Hepatocyte (in vitro differentiated cells): ENCODE data around the gene PGA4. TPM values are rescaled to one million over a fixed set of nuclear protein-coding genes. Genes with fewer than 3 reads are reported as not detected.

Experiments
- DNase-seq: peaks from one replicate; pipeline ENCODE4 v3.0.0-alpha.2; 2016; ENCODE audit warnings: low spot score
- H2AFZ ChIP-seq: fragments of 200-600 bp; sonication (generic); 2 replicates; pipeline ENCODE4 v1.6.0; 2016; ENCODE audit warnings: antibody characterized with exemption, mild to moderate bottlenecking
- H3K27ac ChIP-seq: fragments of 200-600 bp; sonication (generic); 2 replicates; pipeline ENCODE4 v1.5.1; 2016; ENCODE audit warnings: mild to moderate bottlenecking
- H3K27me3 ChIP-seq: fragments of 200-600 bp; sonication (generic); 2 replicates; pipeline ENCODE4 v1.6.1; 2016
- H3K36me3 ChIP-seq: fragments of 200-600 bp; sonication (generic); replicated peaks from 2 replicates; pipeline ENCODE4 v1.5.1; 2016; ENCODE audit warnings: low read depth; ENCODE audit not compliant: insufficient read depth
- H3K4me1 ChIP-seq: fragments of 200-600 bp; sonication (generic); 2 replicates; pipeline ENCODE4 v1.5.1; 2016; ENCODE audit warnings: mild to moderate bottlenecking, moderate library complexity; ENCODE audit not compliant: insufficient read depth
- H3K4me2 ChIP-seq: fragments of 200-600 bp; sonication (generic); 2 replicates; pipeline ENCODE4 v1.6.0; 2016
- H3K4me3 ChIP-seq: fragments of 200-600 bp; sonication (generic); 2 replicates; pipeline ENCODE4 v1.5.1; 2016; ENCODE audit warnings: mild to moderate bottlenecking
- H3K79me2 ChIP-seq: fragments of 200-600 bp; sonication (generic); 2 replicates; pipeline ENCODE4 v1.6.0; 2017; ENCODE audit warnings: mild to moderate bottlenecking
- H3K9me2 ChIP-seq: fragments of 200-600 bp; sonication (generic); replicated peaks from 2 replicates; pipeline ENCODE4 v1.6.0; 2017; ENCODE audit warnings: mild to moderate bottlenecking; ENCODE audit not compliant: insufficient read depth
- H3K9me3 ChIP-seq: fragments of 200-600 bp; sonication (generic); 2 replicates; pipeline ENCODE4 v1.5.1; 2016; ENCODE audit warnings: low read depth, mild to moderate bottlenecking
- H4K20me1 ChIP-seq: fragments of 200-600 bp; sonication (generic); 2 replicates; pipeline ENCODE4 v1.6.0; 2016; ENCODE audit warnings: mild to moderate bottlenecking; ENCODE audit not compliant: insufficient read depth, poor library complexity, severe bottlenecking
- EZH2 ChIP-seq: fragments of 200-600 bp; sonication (generic); IDR thresholded peaks from 2 replicates; pipeline ENCODE4 v1.6.1; 2016; ENCODE audit warnings: antibody characterized with exemption, mild to moderate bottlenecking, borderline replicate concordance
- EZH2phosphoT487 ChIP-seq: fragments of 200-600 bp; sonication (generic); IDR thresholded peaks from one replicate; pipeline ENCODE4 v1.6.1; 2018; ENCODE audit warnings: antibody characterized with exemption, mild to moderate bottlenecking, low read depth, moderate library complexity; ENCODE audit not compliant: unreplicated experiment, severe bottlenecking
- WGBS: methylation state at CpG from one replicate; pipeline ENCODE4 v1.1.6; 2016; ENCODE audit warnings: low lambda C conversion rate; ENCODE audit errors: missing lambda C conversion rate; 5-methylcytosine and 5-hydroxymethylcytosine counted together
- polyA plus RNA-seq: library from polyadenylated mRNA; unstranded; fragments of >200 nt; fragmentation: Nextera tagmentation; extraction: Ambion mirVana; gene quantifications from 2 replicates; pipeline ENCODE4 v1.2.1, GENCODE V29; 2016
- total RNA-seq: library from RNA; depleted of rRNA; stranded (reverse); fragments of >200 nt; gene quantifications from 2 replicates; pipeline ENCODE4 v1.2.3, GENCODE V29; 2014
- TF ChIP-seq, protein P1 (sequence below): fragments of 200-600 bp; sonication (generic); IDR thresholded peaks from 2 replicates; pipeline ENCODE4 v1.5.1; 2016; ENCODE audit warnings: antibody characterized with exemption, mild to moderate bottlenecking; ENCODE audit not compliant: poor library complexity

The PGA4 gene
- total and polyA plus RNA-seq, 2 experiments from 2014 or later, result 2.0 to 16.2 TPM

DNA sequence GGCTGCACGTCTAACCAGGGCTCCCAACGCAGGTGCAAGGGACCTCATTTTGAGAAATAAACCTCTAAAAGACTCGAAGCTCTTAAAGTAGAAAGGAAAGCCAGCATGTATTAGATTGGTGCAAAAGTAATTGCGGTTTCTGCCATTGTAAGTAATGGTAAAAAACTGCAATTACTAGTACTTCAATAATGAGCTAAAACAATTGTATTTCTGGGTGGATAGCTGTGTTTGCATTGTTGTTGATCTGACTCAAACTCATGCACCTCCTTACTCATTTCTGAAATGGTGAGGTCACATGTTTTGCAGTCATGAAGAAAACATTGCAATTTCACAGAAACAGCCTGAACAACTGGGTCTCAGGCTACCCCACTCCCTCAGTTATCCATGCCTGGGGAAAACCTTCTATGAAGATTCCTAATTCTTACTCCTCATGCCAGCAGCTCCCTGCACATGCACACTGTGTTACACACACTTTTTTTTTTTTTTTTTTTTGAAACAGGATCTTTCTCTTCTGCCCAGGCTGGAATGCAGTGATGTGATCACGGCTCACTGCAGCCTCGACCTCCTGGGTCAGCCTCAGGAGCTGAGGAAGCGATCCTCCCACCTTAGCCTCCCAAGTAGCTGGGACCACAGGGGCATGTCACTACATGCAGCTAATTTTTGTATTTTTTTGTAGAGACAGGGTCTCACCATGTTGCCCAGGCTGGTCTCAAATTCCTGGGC lies 48.4 kb downstream of the PGA4 start:
- WGBS, result 98% methylated on average over 7 of the region's 7 CpGs

DNA sequence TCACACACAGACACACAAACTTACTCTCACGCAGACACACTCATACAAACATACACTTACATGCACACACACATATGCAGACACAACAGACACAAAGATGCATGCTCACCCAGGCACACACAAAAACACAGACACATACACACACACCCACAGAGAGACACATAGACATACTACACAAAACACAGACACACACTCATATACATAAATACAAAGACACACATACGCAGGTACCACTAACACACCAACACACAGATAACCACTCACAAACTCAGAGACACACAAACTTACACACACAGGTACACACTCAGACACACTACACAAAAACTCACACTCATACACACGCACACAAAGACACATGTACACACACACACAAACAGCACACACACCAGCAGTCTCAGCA lies 50.6 kb downstream of the PGA4 start:
- Histone ChIP-seq H3K4me2 (no peak overlapping the region), H3K27ac (no peak overlapping the region), H3K79me2 (no peaks in the 10 kb centered on the region), H3K4me1 (no peaks in the 10 kb centered on the region), H3K27me3 (no peaks in the 10 kb centered on the region), H3K9me2 (no peaks in the 10 kb centered on the region), H2AFZ (no peak overlapping the region), H3K4me3 (no peak overlapping the region), H3K36me3 (no peaks in the 10 kb centered on the region), H3K9me3 (no peaks in the 10 kb centered on the region), H4K20me1 (no peaks in the 10 kb centered on the region)
- no peak for DNase-seq
- TF ChIP-seq, protein P1, sequence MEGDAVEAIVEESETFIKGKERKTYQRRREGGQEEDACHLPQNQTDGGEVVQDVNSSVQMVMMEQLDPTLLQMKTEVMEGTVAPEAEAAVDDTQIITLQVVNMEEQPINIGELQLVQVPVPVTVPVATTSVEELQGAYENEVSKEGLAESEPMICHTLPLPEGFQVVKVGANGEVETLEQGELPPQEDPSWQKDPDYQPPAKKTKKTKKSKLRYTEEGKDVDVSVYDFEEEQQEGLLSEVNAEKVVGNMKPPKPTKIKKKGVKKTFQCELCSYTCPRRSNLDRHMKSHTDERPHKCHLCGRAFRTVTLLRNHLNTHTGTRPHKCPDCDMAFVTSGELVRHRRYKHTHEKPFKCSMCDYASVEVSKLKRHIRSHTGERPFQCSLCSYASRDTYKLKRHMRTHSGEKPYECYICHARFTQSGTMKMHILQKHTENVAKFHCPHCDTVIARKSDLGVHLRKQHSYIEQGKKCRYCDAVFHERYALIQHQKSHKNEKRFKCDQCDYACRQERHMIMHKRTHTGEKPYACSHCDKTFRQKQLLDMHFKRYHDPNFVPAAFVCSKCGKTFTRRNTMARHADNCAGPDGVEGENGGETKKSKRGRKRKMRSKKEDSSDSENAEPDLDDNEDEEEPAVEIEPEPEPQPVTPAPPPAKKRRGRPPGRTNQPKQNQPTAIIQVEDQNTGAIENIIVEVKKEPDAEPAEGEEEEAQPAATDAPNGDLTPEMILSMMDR, result no peak
- TF ChIP-seq EZH2phosphoT487 (no peak), EZH2 (no peak)
- 97% methylated on average over 3 of the region's 3 CpGs for WGBS

More for the DNA sequence above, 48.4 kb downstream of the PGA4 start:
- H3K9me3 ChIP-seq, result no peaks in the 10 kb centered on the region
- no peaks in the 10 kb centered on the region for H3K4me1 ChIP-seq
- H4K20me1 ChIP-seq, result no peaks in the 10 kb centered on the region
- TF ChIP-seq EZH2, result no peak
- no peak for TF ChIP-seq EZH2phosphoT487
- TF ChIP-seq, protein P1, result no peak
- no peaks in the 10 kb centered on the region for H3K9me2 ChIP-seq
- H3K79me2 ChIP-seq, result no peaks in the 10 kb centered on the region
- no peak overlapping the region for H3K4me2 ChIP-seq
- H3K4me3 ChIP-seq, result no peak overlapping the region
- no peak for DNase-seq
- H3K27ac ChIP-seq, result no peak overlapping the region
- H3K36me3 ChIP-seq, result no peaks in the 10 kb centered on the region
- no peaks in the 10 kb centered on the region for H3K27me3 ChIP-seq
- no peak overlapping the region for H2AFZ ChIP-seq

DNA sequence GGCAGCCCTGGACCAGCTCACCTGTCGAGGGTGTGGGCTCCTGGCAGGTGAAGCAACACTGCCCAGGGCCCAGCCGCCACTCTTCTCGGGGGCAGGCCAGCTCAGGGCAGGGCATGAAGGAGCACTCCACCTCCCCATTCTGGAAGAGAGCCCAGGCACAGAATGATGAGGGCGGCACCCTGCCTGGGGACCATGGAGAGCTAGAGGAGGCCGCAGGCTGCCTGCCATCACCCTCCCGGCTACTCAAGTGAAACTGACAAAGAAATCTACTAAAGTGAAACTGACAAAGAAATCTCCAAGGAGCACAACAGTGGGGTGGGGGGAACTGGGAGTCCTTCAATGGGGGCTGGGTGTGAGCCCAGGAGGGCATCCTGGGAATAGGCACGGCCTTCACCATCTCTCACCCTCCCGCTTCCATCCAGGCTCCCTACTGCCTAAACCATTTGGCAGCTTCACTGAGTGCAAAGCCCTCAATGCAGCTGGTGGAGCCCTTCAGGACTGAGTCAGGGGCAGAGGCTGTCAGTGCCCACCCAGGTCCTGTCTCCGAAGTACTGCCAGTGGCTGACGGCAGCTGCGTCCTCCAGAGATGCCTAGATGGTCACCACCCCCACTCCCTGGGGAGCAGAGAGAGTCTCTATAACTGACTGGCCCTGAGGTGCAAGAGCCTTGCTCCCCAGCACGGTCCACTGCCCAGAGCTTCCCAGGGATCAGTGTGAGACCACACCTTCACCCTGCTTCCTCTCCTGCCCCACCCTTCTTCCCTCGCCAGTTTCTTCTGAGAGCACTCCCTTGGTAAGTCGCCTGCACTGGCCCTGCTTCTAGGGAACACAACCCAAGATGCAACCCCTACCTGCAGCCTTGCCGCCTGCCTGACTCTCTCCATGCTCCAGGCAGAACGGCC lies 51.3 kb downstream of the PGA4 start:
- no peak for DNase-seq
- H3K27ac ChIP-seq, result no peak overlapping the region
- H3K9me3 ChIP-seq, result no peaks in the 10 kb centered on the region
- no peak overlapping the region for H2AFZ ChIP-seq
- H3K4me2 ChIP-seq, result no peak overlapping the region
- H3K27me3 ChIP-seq, result no peaks in the 10 kb centered on the region
- WGBS, result 93% methylated on average over 16 of the region's 16 CpGs
- no peaks in the 10 kb centered on the region for H4K20me1 ChIP-seq
- H3K4me3 ChIP-seq, result no peak overlapping the region
- no peaks in the 10 kb centered on the region for H3K79me2 ChIP-seq
- no peaks in the 10 kb centered on the region for H3K9me2 ChIP-seq
- H3K36me3 ChIP-seq, result no peaks in the 10 kb centered on the region
- H3K4me1 ChIP-seq, result no peaks in the 10 kb centered on the region
- TF ChIP-seq EZH2 (no peak), EZH2phosphoT487 (no peak)
- TF ChIP-seq, protein P1, result no peak
